Measurements from ENCODE around the gene KIF1B.
A peak's percentile ranks its signal among the peaks of the same experiment; 100 is the strongest.
"Not testable (repeated sequence)": the region's sequence is repeated elsewhere in the genome, so short reads cannot be mapped to it uniquely, and the experiment has no call there.

The KIF1B gene

GRCh38 chr1:10259547-10259946, 49.2 kb downstream of the KIF1B start:
- DNase-seq; in situ Hi-C loops (cut with HindIII; ENCODE audit: low pct_ligation_motif_present, low pct_unique_long_range_greater_than_20kb, low sequenced_read_pairs): not testable (repeated sequence)

- no peak for DNase-seq
- in situ Hi-C loops (cut with HindIII; ENCODE audit: low pct_ligation_motif_present, low pct_unique_long_range_greater_than_20kb, low sequenced_read_pairs) = no loop called here
These were observed 53.2 kb downstream of the KIF1B start for GRCh38 chr1:10263450-10264082.

- no peak for DNase-seq
- in situ Hi-C loops (cut with HindIII; ENCODE audit: low pct_ligation_motif_present, low pct_unique_long_range_greater_than_20kb, low sequenced_read_pairs) = no loop called here
These were observed 54.7 kb downstream of the KIF1B start for GRCh38 chr1:10265027-10265426.

- in situ Hi-C loops (cut with HindIII; ENCODE audit: low pct_ligation_motif_present, low pct_unique_long_range_greater_than_20kb, low sequenced_read_pairs) = no loop called here
- no peak for DNase-seq
These were observed 55.5 kb downstream of the KIF1B start for GRCh38 chr1:10265900-10266299.

- in situ Hi-C loops (cut with HindIII; ENCODE audit: low pct_ligation_motif_present, low pct_unique_long_range_greater_than_20kb, low sequenced_read_pairs) = no loop called here
- no peak for DNase-seq
These were observed 56.9 kb downstream of the KIF1B start for GRCh38 chr1:10267319-10267718.

- in situ Hi-C loops (cut with HindIII; ENCODE audit: low pct_ligation_motif_present, low pct_unique_long_range_greater_than_20kb, low sequenced_read_pairs) = no loop called here
- no peak for DNase-seq
These were observed 57.6 kb downstream of the KIF1B start for GRCh38 chr1:10267921-10268320.

- in situ Hi-C loops (cut with HindIII; ENCODE audit: low pct_ligation_motif_present, low pct_unique_long_range_greater_than_20kb, low sequenced_read_pairs) = no loop called here
- no peak for DNase-seq
These were observed 60.7 kb downstream of the KIF1B start for GRCh38 chr1:10271090-10271489.

GRCh38 chr1:10271869-10272268, 61.5 kb downstream of the KIF1B start:
- in situ Hi-C loops (cut with HindIII; ENCODE audit: low pct_ligation_motif_present, low pct_unique_long_range_greater_than_20kb, low sequenced_read_pairs) = no loop called here
- DNase-seq = no peak

- in situ Hi-C loops (cut with HindIII; ENCODE audit: low pct_ligation_motif_present, low pct_unique_long_range_greater_than_20kb, low sequenced_read_pairs) = no loop called here
- DNase-seq = no peak
These were observed 61.9 kb downstream of the KIF1B start for GRCh38 chr1:10272274-10272673.

- in situ Hi-C loops (cut with HindIII; ENCODE audit: low pct_ligation_motif_present, low pct_unique_long_range_greater_than_20kb, low sequenced_read_pairs) = no loop called here
These were observed 68.5 kb downstream of the KIF1B start for GRCh38 chr1:10278880-10279279.

GRCh38 chr1:10280439-10281350, 70.3 kb downstream of the KIF1B start:
- no peak for DNase-seq
- in situ Hi-C loops (cut with HindIII; ENCODE audit: low pct_ligation_motif_present, low pct_unique_long_range_greater_than_20kb, low sequenced_read_pairs) = no loop called here

More at GRCh38 chr1:10278880-10279279, 68.5 kb downstream of the KIF1B start:
- no peak for DNase-seq

- no peak for DNase-seq
- in situ Hi-C loops (cut with HindIII; ENCODE audit: low pct_ligation_motif_present, low pct_unique_long_range_greater_than_20kb, low sequenced_read_pairs) = no loop called here
These were observed 73.1 kb downstream of the KIF1B start for GRCh38 chr1:10283318-10283984.

GRCh38 chr1:10286244-10286643, 75.9 kb downstream of the KIF1B start:
- DNase-seq = no peak
- in situ Hi-C loops (cut with HindIII; ENCODE audit: low pct_ligation_motif_present, low pct_unique_long_range_greater_than_20kb, low sequenced_read_pairs) = no loop called here

GRCh38 chr1:10287023-10287645, 76.8 kb downstream of the KIF1B start:
- in situ Hi-C loops (cut with HindIII; ENCODE audit: low pct_ligation_motif_present, low pct_unique_long_range_greater_than_20kb, low sequenced_read_pairs) = no loop called here
- no peak for DNase-seq

- in situ Hi-C loops (cut with HindIII; ENCODE audit: low pct_ligation_motif_present, low pct_unique_long_range_greater_than_20kb, low sequenced_read_pairs) = no loop called here
- peak; percentile 77 for DNase-seq
These were observed 77.8 kb downstream of the KIF1B start for GRCh38 chr1:10288029-10288615.

- no peak for DNase-seq
- in situ Hi-C loops (cut with HindIII; ENCODE audit: low pct_ligation_motif_present, low pct_unique_long_range_greater_than_20kb, low sequenced_read_pairs) = no loop called here
These were observed 81.3 kb downstream of the KIF1B start for GRCh38 chr1:10291705-10292104.

GRCh38 chr1:10292188-10292587, 81.8 kb downstream of the KIF1B start:
- no peak for DNase-seq
- in situ Hi-C loops (cut with HindIII; ENCODE audit: low pct_ligation_motif_present, low pct_unique_long_range_greater_than_20kb, low sequenced_read_pairs) = no loop called here

GRCh38 chr1:10295481-10296085, 85.2 kb downstream of the KIF1B start:
- in situ Hi-C loops (cut with HindIII; ENCODE audit: low pct_ligation_motif_present, low pct_unique_long_range_greater_than_20kb, low sequenced_read_pairs) = no loop called here

More at GRCh38 chr1:10295481-10296085, 85.2 kb downstream of the KIF1B start:
- no peak for DNase-seq
